ENCODE measurements around the gene CTSO. TPM values are rescaled to one million over a fixed set of nuclear protein-coding genes. Genes with fewer than 3 reads are reported as not detected.

The CTSO gene
- total RNA-seq, 1 experiment from 2014 or later = 0.81 TPM

DNA sequence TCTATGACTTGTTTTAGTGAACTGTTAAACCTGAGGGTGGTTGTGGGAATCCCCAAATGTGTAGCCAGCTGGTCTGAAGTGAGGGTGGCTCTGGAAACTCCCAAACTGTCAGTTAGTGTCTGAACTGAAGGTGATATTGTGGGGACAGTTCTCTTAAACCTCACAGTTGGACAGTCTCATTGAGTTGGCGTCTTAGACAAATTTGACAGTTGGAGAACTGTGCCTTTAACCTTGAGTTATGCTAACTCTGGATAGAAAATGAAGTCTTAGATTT lies 20.7 kb upstream of the CTSO start:
- Histone ChIP-seq H3K27ac (ENCODE audit: insufficient read length, low read depth, low read length) (no peak overlapping the region), H3K4me2 (ENCODE audit: insufficient read depth, insufficient read length, low read length) (no peak overlapping the region), H4K5ac (ENCODE audit: insufficient read length, low read depth, low read length) (no peak overlapping the region), H2BK12ac (ENCODE audit: insufficient read length, low read depth, low read length) (no peak overlapping the region), H4K8ac (replicated peaks; ENCODE audit: insufficient read length, low read depth, low read length) (no peak overlapping the region), H3K9me3 (ENCODE audit: control insufficient read depth, low read depth, low read length) (no peaks in the 10 kb centered on the region), H3K18ac (ENCODE audit: insufficient read length, low read depth, low read length) (no peak overlapping the region), H4K91ac (ENCODE audit: insufficient read length, low read depth, low read length) (no peak overlapping the region), H2BK15ac (ENCODE audit: low read depth, low read length) (no peak overlapping the region), H3K79me1 (ENCODE audit: insufficient read depth, low read depth, low read length, poor library complexity, severe bottlenecking) (no peaks in the 10 kb centered on the region), H2AK5ac (ENCODE audit: insufficient read length, low read length) (no peak overlapping the region), H3K9ac (ENCODE audit: extremely low read depth, insufficient read length, low read length) (no peak overlapping the region), H2BK5ac (ENCODE audit: insufficient read length, low read length) (no peak overlapping the region), H3K14ac (ENCODE audit: insufficient read depth, low read length) (no peak overlapping the region), H2BK120ac (ENCODE audit: low read depth, low read length, poor library complexity, severe bottlenecking) (no peak overlapping the region), H2BK20ac (ENCODE audit: low read depth, low read length, poor library complexity, severe bottlenecking) (no peak overlapping the region), H3K4me1 (ENCODE audit: insufficient read depth, low read length) (peaks cover 5% of the 10 kb centered on the region; the same call in 1 of the 2 replicates), H3K23me2 (ENCODE audit: insufficient read length, low read depth, low read length, poor library complexity, severe bottlenecking) (no peaks in the 10 kb centered on the region), H2AFZ (ENCODE audit: low read length) (no peak overlapping the region), H3K23ac (ENCODE audit: insufficient read length, low read depth, low read length) (no peak overlapping the region), H3K27me3 (ENCODE audit: insufficient read depth, low read length) (no peaks in the 10 kb centered on the region), H4K20me1 (ENCODE audit: control insufficient read depth, insufficient read depth, insufficient read length) (no peaks in the 10 kb centered on the region), H3K79me2 (ENCODE audit: insufficient read depth, low read length) (no peaks in the 10 kb centered on the region), H3K56ac (ENCODE audit: insufficient read length, low read depth, low read length) (no peak overlapping the region), H3T11ph (ENCODE audit: low read length) (no peak overlapping the region), H3K4ac (ENCODE audit: low read depth, low read length) (no peak overlapping the region)
- peaks cover 11 to 30% of the 10 kb centered on the region in 2 experiments for H3K4me1 Mint-ChIP-seq
- peaks cover 3 to 20% (median 19%) of the 10 kb centered on the region in 3 experiments; a peak in 4 of 7 replicates for H3K36me3 Mint-ChIP-seq (ENCODE audit: insufficient read depth in 1 of 3, low read depth in 3 of 3)
- no peaks in the 10 kb centered on the region for H3K27me3 Mint-ChIP-seq (ENCODE audit: low read depth)
- TF ChIP-seq, protein P1, sequence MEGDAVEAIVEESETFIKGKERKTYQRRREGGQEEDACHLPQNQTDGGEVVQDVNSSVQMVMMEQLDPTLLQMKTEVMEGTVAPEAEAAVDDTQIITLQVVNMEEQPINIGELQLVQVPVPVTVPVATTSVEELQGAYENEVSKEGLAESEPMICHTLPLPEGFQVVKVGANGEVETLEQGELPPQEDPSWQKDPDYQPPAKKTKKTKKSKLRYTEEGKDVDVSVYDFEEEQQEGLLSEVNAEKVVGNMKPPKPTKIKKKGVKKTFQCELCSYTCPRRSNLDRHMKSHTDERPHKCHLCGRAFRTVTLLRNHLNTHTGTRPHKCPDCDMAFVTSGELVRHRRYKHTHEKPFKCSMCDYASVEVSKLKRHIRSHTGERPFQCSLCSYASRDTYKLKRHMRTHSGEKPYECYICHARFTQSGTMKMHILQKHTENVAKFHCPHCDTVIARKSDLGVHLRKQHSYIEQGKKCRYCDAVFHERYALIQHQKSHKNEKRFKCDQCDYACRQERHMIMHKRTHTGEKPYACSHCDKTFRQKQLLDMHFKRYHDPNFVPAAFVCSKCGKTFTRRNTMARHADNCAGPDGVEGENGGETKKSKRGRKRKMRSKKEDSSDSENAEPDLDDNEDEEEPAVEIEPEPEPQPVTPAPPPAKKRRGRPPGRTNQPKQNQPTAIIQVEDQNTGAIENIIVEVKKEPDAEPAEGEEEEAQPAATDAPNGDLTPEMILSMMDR (conservative IDR thresholded peaks at IDR 0.05) = no peak
- no CpG with 5 or more reads among the region's 1 CpG for WGBS (ENCODE audit: extremely low coverage, insufficient read length, low lambda C conversion rate)
- H3K4me3 Mint-ChIP-seq = no peak overlapping the region
- peak overlapping the region in 1 of 3 experiments; percentile 17; a peak in 2 of 7 replicates for H3K27ac Mint-ChIP-seq
- DNase-seq = no peak
- peaks cover 9 to 16% of the 10 kb centered on the region in 2 experiments for H3K9me3 Mint-ChIP-seq

Measured in H9 (cell line).